HCT116 (cell line): ENCODE results near the gene IRF8. TPM values are rescaled to one million over a fixed set of nuclear protein-coding genes. Genes with fewer than 3 reads are reported as not detected.

Source experiments
- ATAC-seq: fragments of 200-7000 bp; cut with Tn5 transposase; 2 replicates; pipeline ENCODE4 v1.9.1; 2020; ENCODE audit warnings: mild to moderate bottlenecking, moderate library complexity
- BruUV-seq: library from RNA; stranded (reverse); fragments of 400-500 nt; replicated peaks from 2 replicates; lab custom pipeline; 2021; lab: Mats Ljungman, UMichigan
- CTCF ChIA-PET: fragments of 300-600 bp; sonication (Branson Sonifier 250); formaldehyde crosslinking; loops from one replicate; lab custom pipeline; 2021; ENCODE audit warnings: antibody characterized with exemption; lab: Charles Lee
- POLR2A ChIA-PET: fragments of 300-600, 350-600 bp; sonication (Branson Sonifier 250); formaldehyde crosslinking; loops from one replicate; lab custom pipeline; 2021; ENCODE audit warnings: antibody characterized with exemption; lab: Charles Lee
- RAD21 ChIA-PET, 2 experiments: fragments of 300-600 bp; sonication (Branson Sonifier 250); formaldehyde crosslinking; loops; one replicate each; lab custom pipeline; 2023; ENCODE audit warnings: low total read pairs in 2 of 2; ENCODE audit not compliant: uncharacterized antibody in 2 of 2, unreplicated experiment in 2 of 2, low non-redundant PET in 1 of 2; lab: Charles Lee
- DNase-seq: peaks from one replicate; pipeline ENCODE4 v3.0.0-alpha.2; 2010; ENCODE audit warnings: low read depth, low spot score
- H2AFZ ChIP-seq: fragments of 200-600 bp; shearing (Covaris generic), sonication (generic); 2 replicates; pipeline ENCODE4 v1.6.1; 2017; ENCODE audit warnings: low read depth, mixed run types, mixed read lengths, antibody characterized with exemption, low read length; ENCODE audit not compliant: poor library complexity, severe bottlenecking
- H3K27ac ChIP-seq: 2 replicates; pipeline ENCODE4 v1.5.1; 2012; ENCODE audit warnings: low read depth, low read length
- H3K27me3 ChIP-seq: fragments of 200-600 bp; sonication (generic); 2 replicates; pipeline ENCODE4 v1.6.1; 2016; ENCODE audit warnings: mixed run types, low read length, mixed read lengths; ENCODE audit not compliant: insufficient read depth
- H3K36me3 ChIP-seq, 2 experiments: fragments of 200-500 bp in 1 of 2; fragments of 200-600 bp in 1 of 2; sonication (Bioruptor generic) in 1 of 2; sonication (generic) in 1 of 2; 2 replicates each; pipeline versions ENCODE4 v1.5.1 to v1.6.1; 2014 to 2016; ENCODE audit warnings: low read length in 2 of 2, inconsistent platforms in 1 of 2, mixed read lengths in 1 of 2, mixed run types in 1 of 2; ENCODE audit not compliant: insufficient read depth in 2 of 2, control insufficient read depth in 1 of 2
- H3K4me1 ChIP-seq, 2 experiments: fragments of 200-600 bp in 1 of 2; sonication (generic) in 1 of 2; 2 replicates each; pipeline versions ENCODE4 v1.5.1 to v1.6.1; 2012 to 2017; ENCODE audit warnings: low read length in 2 of 2, inconsistent platforms in 1 of 2, mild to moderate bottlenecking in 1 of 2, mixed read lengths in 1 of 2, mixed run types in 1 of 2, moderate library complexity in 1 of 2; ENCODE audit not compliant: insufficient read depth in 2 of 2, control insufficient read depth in 1 of 2
- H3K4me2 ChIP-seq: fragments of 200-600 bp; sonication (generic); 2 replicates; pipeline ENCODE4 v1.6.1; 2017; ENCODE audit warnings: mixed run types, low read length, mixed read lengths
- H3K4me3 ChIP-seq, 2 experiments: fragments of 200-600 bp in 1 of 2; sonication (generic) in 1 of 2; replicated peaks in 1 of 2; 2 replicates each; pipeline ENCODE4 v1.5.1; 2011 to 2016; ENCODE audit warnings: low read length in 2 of 2, control low read depth in 1 of 2, low read depth in 1 of 2, mild to moderate bottlenecking in 1 of 2, mixed read lengths in 1 of 2, mixed run types in 1 of 2
- H3K79me2 ChIP-seq: fragments of 200-600 bp; sonication (generic); 2 replicates; pipeline ENCODE4 v1.6.1; 2017; ENCODE audit warnings: mild to moderate bottlenecking, mixed run types, low read length, moderate library complexity, mixed read lengths; ENCODE audit not compliant: insufficient read depth
- H3K9ac ChIP-seq: fragments of 200-600 bp; sonication (generic); 2 replicates; pipeline ENCODE4 v1.6.1; 2016; ENCODE audit warnings: low read length, mixed read lengths
- H3K9me2 ChIP-seq: fragments of 200-600 bp; sonication (generic), shearing (Covaris generic); 2 replicates; pipeline ENCODE4 v1.6.1; 2017; ENCODE audit warnings: mixed run types, mild to moderate bottlenecking, moderate library complexity; ENCODE audit not compliant: insufficient read depth
- H3K9me3 ChIP-seq, 2 experiments: fragments of 200-500 bp in 1 of 2; fragments of 200-600 bp in 1 of 2; sonication (Bioruptor generic) in 1 of 2; sonication (generic) in 1 of 2; 2 replicates each; pipeline ENCODE4 v1.6.1; 2014 to 2017; ENCODE audit warnings: low read length in 2 of 2, mixed read lengths in 2 of 2, inconsistent platforms in 1 of 2, low read depth in 1 of 2, mild to moderate bottlenecking in 1 of 2, mixed run types in 1 of 2, moderate library complexity in 1 of 2; ENCODE audit not compliant: control insufficient read depth in 1 of 2, insufficient read depth in 1 of 2
- H4K20me1 ChIP-seq: fragments of 200-600 bp; sonication (generic), shearing (Covaris generic); 2 replicates; pipeline ENCODE4 v1.6.1; 2017; ENCODE audit warnings: mixed run types, mild to moderate bottlenecking, moderate library complexity; ENCODE audit not compliant: insufficient read depth
- CBX3 ChIP-seq: IDR thresholded peaks from 2 replicates; pipeline ENCODE4 v1.6.1; 2012; ENCODE audit warnings: low read depth
- ELF1 ChIP-seq: IDR thresholded peaks from 2 replicates; pipeline ENCODE4 v1.6.1; 2012; ENCODE audit warnings: low read depth, borderline replicate concordance
- EZH2 ChIP-seq: fragments of 200-600 bp; sonication (generic); IDR thresholded peaks from 2 replicates; pipeline ENCODE4 v1.6.1; 2017; ENCODE audit warnings: antibody characterized with exemption, mixed run types
- EZH2phosphoT487 ChIP-seq: fragments of 200-600 bp; IDR thresholded peaks from 2 replicates; pipeline ENCODE4 v1.6.1; 2018; ENCODE audit warnings: antibody characterized with exemption, borderline replicate concordance
- REST ChIP-seq: IDR thresholded peaks from 2 replicates; pipeline ENCODE4 v1.6.1; 2012; ENCODE audit warnings: low read depth
- SIN3A ChIP-seq: IDR thresholded peaks from 2 replicates; pipeline ENCODE4 v1.6.1; 2012; ENCODE audit warnings: low read depth
- SRF ChIP-seq: IDR thresholded peaks from 2 replicates; pipeline ENCODE4 v1.6.1; 2012; ENCODE audit warnings: low read depth
- TCF7L2 ChIP-seq: IDR thresholded peaks from 2 replicates; pipeline ENCODE4 v1.7.0; 2011; ENCODE audit warnings: borderline replicate concordance, inconsistent platforms; ENCODE audit not compliant: insufficient read depth, insufficient read length; ENCODE audit errors: extremely low read depth
- intact Hi-C: fragments of 100-400 bp; cut with micrococcal nuclease; formaldehyde crosslinking; loops from 2 replicates; pipeline ENCODE4 v1.10.0; 2022
- total RNA-seq: library from RNA; stranded (reverse); gene quantifications from one replicate; pipeline ENCODE4 v1.2.1, GENCODE V29; 2021; ENCODE audit not compliant: unreplicated experiment
- TF ChIP-seq, protein P1 (sequence below), 3 experiments: fragments of 200-600 bp in 1 of 3; sonication (generic) in 1 of 3; IDR thresholded peaks in 2 of 3; conservative IDR thresholded peaks in 1 of 3; 2 replicates each; pipeline ENCODE4 v1.5.1; 2012 to 2017; ENCODE audit warnings: low read depth in 2 of 3, low read length in 2 of 3, antibody characterized with exemption in 1 of 3, borderline replicate concordance in 1 of 3, control low read depth in 1 of 3, mild to moderate bottlenecking in 1 of 3, mixed read lengths in 1 of 3, mixed run types in 1 of 3, moderate library complexity in 1 of 3; ENCODE audit not compliant: insufficient read depth in 1 of 3
- TF ChIP-seq, protein P2 (sequence below): IDR thresholded peaks from 2 replicates; pipeline ENCODE4 v1.6.1; 2012

IRF8 gene
- total RNA-seq, 1 experiment from 2014 or later: 0.61 TPM

- ChIA-PET RAD21 (no interaction called here), CTCF (no interaction called here), POLR2A (no interaction called here)
- H3K27ac ChIP-seq: no peak overlapping the region
- no peaks in the 10 kb centered on the region for H3K9me2 ChIP-seq
- H3K4me2 ChIP-seq: no peak overlapping the region
- TF ChIP-seq, protein P1, sequence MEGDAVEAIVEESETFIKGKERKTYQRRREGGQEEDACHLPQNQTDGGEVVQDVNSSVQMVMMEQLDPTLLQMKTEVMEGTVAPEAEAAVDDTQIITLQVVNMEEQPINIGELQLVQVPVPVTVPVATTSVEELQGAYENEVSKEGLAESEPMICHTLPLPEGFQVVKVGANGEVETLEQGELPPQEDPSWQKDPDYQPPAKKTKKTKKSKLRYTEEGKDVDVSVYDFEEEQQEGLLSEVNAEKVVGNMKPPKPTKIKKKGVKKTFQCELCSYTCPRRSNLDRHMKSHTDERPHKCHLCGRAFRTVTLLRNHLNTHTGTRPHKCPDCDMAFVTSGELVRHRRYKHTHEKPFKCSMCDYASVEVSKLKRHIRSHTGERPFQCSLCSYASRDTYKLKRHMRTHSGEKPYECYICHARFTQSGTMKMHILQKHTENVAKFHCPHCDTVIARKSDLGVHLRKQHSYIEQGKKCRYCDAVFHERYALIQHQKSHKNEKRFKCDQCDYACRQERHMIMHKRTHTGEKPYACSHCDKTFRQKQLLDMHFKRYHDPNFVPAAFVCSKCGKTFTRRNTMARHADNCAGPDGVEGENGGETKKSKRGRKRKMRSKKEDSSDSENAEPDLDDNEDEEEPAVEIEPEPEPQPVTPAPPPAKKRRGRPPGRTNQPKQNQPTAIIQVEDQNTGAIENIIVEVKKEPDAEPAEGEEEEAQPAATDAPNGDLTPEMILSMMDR (IDR thresholded peaks at IDR 0.05 in 2 of 3, conservative IDR thresholded peaks at IDR 0.05 in 1 of 3; ENCODE audit: borderline replicate concordance in 1 of 3, insufficient read depth in 1 of 3, low read depth in 2 of 3, low read length in 2 of 3): no peak
- TF ChIP-seq EZH2phosphoT487: no peak
- TF ChIP-seq SRF: no peak
- TF ChIP-seq CBX3: no peak
- TF ChIP-seq, protein P2, sequence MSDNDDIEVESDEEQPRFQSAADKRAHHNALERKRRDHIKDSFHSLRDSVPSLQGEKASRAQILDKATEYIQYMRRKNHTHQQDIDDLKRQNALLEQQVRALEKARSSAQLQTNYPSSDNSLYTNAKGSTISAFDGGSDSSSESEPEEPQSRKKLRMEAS: no peak
- no peak for TF ChIP-seq ELF1
- TF ChIP-seq EZH2: no peak
- no peak for TF ChIP-seq TCF7L2
- TF ChIP-seq SIN3A: no peak
- TF ChIP-seq REST: no peak
- H3K36me3 ChIP-seq: no peaks in the 10 kb centered on the region
- H3K4me3 ChIP-seq: no peak overlapping the region
- no peaks in the 10 kb centered on the region for H3K4me1 ChIP-seq
- no peak overlapping the region for H2AFZ ChIP-seq
- no peaks in the 10 kb centered on the region for H3K79me2 ChIP-seq
- ATAC-seq: no peak
- H3K27me3 ChIP-seq: peaks cover 72% of the 10 kb centered on the region
- no peak overlapping the region for H3K9ac ChIP-seq
- no peak for DNase-seq
- no peaks in the 10 kb centered on the region for H3K9me3 ChIP-seq
- no TSS peak for BruUV-seq
- H4K20me1 ChIP-seq: no peaks in the 10 kb centered on the region
- intact Hi-C loops: no loop called here
Measured at GRCh38 chr16:85947230-85948137, 48.5 kb downstream of the IRF8 start.
